ENCODE measurements around the gene EREG. TPM values are rescaled to one million over a fixed set of nuclear protein-coding genes. Genes with fewer than 3 reads are reported as not detected.

Gene EREG
- total RNA-seq, 2 experiments from 2014 or later: not detected

DNA sequence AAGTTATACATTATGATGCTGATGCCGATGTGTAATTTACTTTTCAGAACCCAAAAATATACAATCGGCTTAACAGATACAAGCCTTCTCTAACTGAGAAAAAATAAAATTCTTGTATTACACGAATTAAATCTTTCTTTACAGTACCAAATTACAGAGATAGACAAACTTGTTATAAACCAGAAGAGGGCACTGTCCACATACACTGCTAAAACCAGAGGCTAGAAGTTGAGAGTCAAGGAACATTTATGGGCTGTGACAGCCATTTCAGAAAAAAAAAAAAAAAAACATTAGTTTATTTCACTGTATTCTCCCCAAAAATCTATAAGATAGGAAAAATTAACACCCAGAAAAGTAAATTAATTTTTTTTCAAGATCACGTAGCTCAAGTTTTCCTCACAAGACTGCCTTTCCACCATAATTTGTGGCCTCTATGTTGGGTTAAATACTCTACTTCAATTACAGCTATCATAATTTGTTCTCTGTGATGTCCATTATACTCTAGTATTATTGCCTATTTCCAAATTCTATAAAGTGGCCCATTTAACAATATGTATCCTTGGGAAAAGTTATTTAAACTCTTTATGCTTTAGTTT lies 12.0 kb downstream of the EREG start:
- CTCF ChIA-PET: interaction anchor here (0.6 to 4.7 kb wide), 25 partner anchors 8 to 1539 kb away, joined by 3 to 44 read pairs (median 4); partner anchors contain the start of gene AREG
- DNase-seq: no peak
- H3K36me3 Mint-ChIP-seq (ENCODE audit: low read depth): no peaks in the 10 kb centered on the region
- intact Hi-C loops (cut with micrococcal nuclease): loop anchor here (1.0 kb wide), 5 partner anchors 68 to 298 kb away; partner anchors contain the start of gene AREG
- no peak overlapping the region for H3K4me3 Mint-ChIP-seq
- no peaks in the 10 kb centered on the region for H3K9me3 Mint-ChIP-seq
- H3K27me3 Mint-ChIP-seq (ENCODE audit: low read depth): peaks cover 4% of the 10 kb centered on the region
- H3K27ac Mint-ChIP-seq: no peak overlapping the region
- H3K4me1 Mint-ChIP-seq (ENCODE audit: low read depth): no peaks in the 10 kb centered on the region

DNA sequence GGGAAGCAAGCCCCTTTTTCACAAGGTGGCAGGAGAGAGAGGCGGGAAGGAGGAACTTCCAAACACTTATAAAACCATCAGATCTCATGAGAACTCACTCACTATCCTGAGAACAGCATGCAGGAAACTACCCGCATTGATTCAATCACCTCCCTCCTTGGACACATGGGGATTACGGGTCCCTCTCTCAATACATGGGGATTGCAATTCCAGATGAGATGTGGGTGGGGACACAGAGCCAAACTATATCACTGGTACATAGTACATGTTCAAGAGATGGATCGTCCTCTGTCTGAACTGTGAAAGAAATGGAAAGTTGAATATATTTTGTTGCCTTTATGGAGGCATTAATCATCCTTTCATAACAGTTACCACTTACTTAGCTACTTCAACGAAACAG lies 12.8 kb downstream of the EREG start:
- Mint-ChIP-seq H3K36me3 (ENCODE audit: low read depth) (no peaks in the 10 kb centered on the region), H3K27me3 (ENCODE audit: low read depth) (peaks cover 4% of the 10 kb centered on the region), H3K4me3 (no peak overlapping the region), H3K9me3 (no peaks in the 10 kb centered on the region), H3K4me1 (ENCODE audit: low read depth) (no peaks in the 10 kb centered on the region), H3K27ac (no peak overlapping the region)
- CTCF ChIA-PET: interaction anchor here (0.6 to 4.7 kb wide), 22 partner anchors 7 to 990 kb away, joined by 3 to 44 read pairs (median 4); partner anchors contain the start of gene AREG
- no peak for DNase-seq
- intact Hi-C loops (cut with micrococcal nuclease): loop anchor here (1.0 kb wide), 5 partner anchors 68 to 298 kb away; partner anchors contain the start of gene AREG

DNA sequence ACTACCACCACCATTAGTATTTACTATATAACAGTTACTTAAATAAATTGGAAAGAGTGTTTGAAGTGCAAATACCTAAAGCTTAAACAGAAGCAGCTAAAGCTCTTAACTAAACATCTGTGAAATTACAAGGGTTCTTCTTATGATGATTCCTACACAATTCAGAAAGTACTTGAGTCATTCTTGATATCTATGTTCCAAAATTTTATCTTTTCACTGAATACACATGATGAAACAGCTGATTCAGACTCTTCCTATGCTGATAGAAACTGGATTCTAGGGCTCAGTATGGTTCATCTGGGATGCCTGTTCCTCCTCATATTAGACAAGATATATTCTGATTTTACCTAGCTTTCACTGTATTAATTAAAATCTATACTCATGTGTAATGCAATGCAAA lies 13.6 kb downstream of the EREG start:
- H3K9me3 Mint-ChIP-seq: no peaks in the 10 kb centered on the region
- CTCF ChIA-PET: interaction anchor here (0.9 to 4.7 kb wide), 7 partner anchors 8 to 296 kb away, joined by 4 to 44 read pairs (median 5); no protein-coding TSS in a partner anchor
- intact Hi-C loops (cut with micrococcal nuclease): no loop called here
- H3K27me3 Mint-ChIP-seq (ENCODE audit: low read depth): peaks cover 4% of the 10 kb centered on the region
- no peaks in the 10 kb centered on the region for H3K4me1 Mint-ChIP-seq (ENCODE audit: low read depth)
- no peaks in the 10 kb centered on the region for H3K36me3 Mint-ChIP-seq (ENCODE audit: low read depth)
- H3K27ac Mint-ChIP-seq: no peak overlapping the region
- DNase-seq: no peak
- no peak overlapping the region for H3K4me3 Mint-ChIP-seq

DNA sequence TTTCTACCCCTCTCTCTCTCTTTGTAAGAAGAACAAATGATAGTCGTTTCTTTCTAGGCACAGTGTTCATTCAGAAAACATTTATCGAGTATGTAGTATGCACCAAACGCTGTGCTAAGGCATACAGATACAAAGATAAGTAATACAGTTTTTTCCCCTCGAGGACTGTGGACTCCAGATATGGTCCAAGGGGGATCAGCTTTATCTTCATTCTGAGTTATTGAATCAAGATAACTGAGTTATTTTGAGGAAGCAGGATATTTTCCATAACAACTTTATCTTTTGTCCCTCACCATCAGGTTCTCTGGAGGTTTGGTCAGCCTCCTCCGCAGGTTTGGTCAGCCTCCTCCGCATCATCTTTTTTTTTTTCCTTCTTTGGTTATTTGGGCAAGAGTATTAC lies 15.0 kb downstream of the EREG start:
- Mint-ChIP-seq H3K27me3 (ENCODE audit: low read depth) (peaks cover 2% of the 10 kb centered on the region), H3K36me3 (ENCODE audit: low read depth) (no peaks in the 10 kb centered on the region), H3K9me3 (no peaks in the 10 kb centered on the region), H3K4me1 (ENCODE audit: low read depth) (no peaks in the 10 kb centered on the region), H3K4me3 (no peak overlapping the region), H3K27ac (no peak overlapping the region)
- intact Hi-C loops (cut with micrococcal nuclease): no loop called here
- DNase-seq: no peak
- CTCF ChIA-PET: interaction anchor here (0.6 to 4.7 kb wide), 7 partner anchors 11 to 319 kb away, joined by 3 to 44 read pairs (median 4); no protein-coding TSS in a partner anchor

DNA sequence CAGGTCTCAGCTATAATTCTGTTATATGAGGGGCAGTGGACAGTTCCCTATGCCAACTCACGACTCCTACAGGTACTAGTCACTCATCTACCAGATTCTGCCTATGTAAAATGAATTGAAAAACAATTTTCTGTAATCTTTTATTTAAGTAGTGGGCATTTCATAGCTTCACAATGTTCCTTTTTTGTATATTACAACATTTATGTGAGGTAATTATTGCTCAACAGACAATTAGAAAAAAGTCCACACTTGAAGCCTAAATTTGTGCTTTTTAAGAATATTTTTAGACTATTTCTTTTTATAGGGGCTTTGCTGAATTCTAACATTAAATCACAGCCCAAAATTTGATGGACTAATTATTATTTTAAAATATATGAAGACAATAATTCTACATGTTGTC lies 20.4 kb downstream of the EREG start:
- intact Hi-C loops (cut with micrococcal nuclease): no loop called here
- Mint-ChIP-seq H3K9me3 (no peaks in the 10 kb centered on the region), H3K4me3 (no peak overlapping the region), H3K27ac (no peak overlapping the region), H3K36me3 (ENCODE audit: low read depth) (no peaks in the 10 kb centered on the region), H3K27me3 (ENCODE audit: low read depth) (peaks cover 2% of the 10 kb centered on the region), H3K4me1 (ENCODE audit: low read depth) (no peaks in the 10 kb centered on the region)
- CTCF ChIA-PET: interaction anchor here (0.6 to 1.4 kb wide), 3 partner anchors 9 to 965 kb away, joined by 3 to 6 read pairs (median 3); no protein-coding TSS in a partner anchor
- no peak for DNase-seq

DNA sequence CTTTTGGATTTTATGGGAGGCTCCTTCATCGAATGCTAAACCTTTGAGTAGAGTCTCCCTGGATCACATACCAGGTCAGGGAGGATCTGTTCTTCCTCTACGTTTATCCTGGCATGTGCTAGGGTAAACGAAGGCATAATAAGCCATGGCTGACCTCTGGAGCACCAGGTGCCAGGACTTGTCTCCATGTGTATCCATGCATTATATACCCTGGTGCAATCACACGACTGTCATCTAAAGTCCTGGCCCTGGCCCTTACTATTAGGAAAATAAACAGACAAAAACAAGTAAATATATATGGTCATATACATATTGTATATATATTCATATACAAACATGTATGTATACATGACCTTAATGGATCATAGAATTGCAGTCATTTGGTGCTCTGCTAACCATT lies 21.2 kb downstream of the EREG start:
- H3K9me3 Mint-ChIP-seq: no peaks in the 10 kb centered on the region
- H3K4me3 Mint-ChIP-seq: no peak overlapping the region
- CTCF ChIA-PET: interaction anchor here (1.8 kb wide), 1 partner anchor 9 kb away, joined by 5 read pairs; no protein-coding TSS in a partner anchor
- intact Hi-C loops (cut with micrococcal nuclease): no loop called here
- H3K27ac Mint-ChIP-seq: no peak overlapping the region
- H3K36me3 Mint-ChIP-seq (ENCODE audit: low read depth): no peaks in the 10 kb centered on the region
- no peaks in the 10 kb centered on the region for H3K4me1 Mint-ChIP-seq (ENCODE audit: low read depth)
- peaks cover 2% of the 10 kb centered on the region for H3K27me3 Mint-ChIP-seq (ENCODE audit: low read depth)
- DNase-seq: no peak

DNA sequence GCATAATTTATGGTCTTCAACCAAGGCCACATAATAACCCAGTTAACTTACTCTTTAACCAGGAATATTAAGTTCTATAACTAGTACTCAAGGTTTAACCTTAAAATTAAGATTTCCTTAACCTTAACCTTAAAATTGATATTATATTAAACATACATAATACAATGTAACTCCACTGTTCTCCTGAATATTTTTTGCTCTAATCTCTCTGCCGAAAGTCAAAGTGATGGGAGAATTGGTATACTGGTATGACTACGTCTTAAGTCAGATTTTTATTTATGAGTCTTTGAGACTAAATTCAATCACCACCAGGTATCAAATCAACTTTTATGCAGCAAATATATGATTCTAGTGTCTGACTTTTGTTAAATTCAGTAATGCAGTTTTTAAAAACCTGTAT lies 22.8 kb downstream of the EREG start:
- Mint-ChIP-seq H3K4me3 (no peak overlapping the region), H3K27me3 (ENCODE audit: low read depth) (peaks cover 2% of the 10 kb centered on the region), H3K27ac (no peak overlapping the region), H3K9me3 (no peaks in the 10 kb centered on the region), H3K4me1 (ENCODE audit: low read depth) (no peaks in the 10 kb centered on the region), H3K36me3 (ENCODE audit: low read depth) (no peaks in the 10 kb centered on the region)
- CTCF ChIA-PET: interaction anchor here (1.0 to 1.8 kb wide), 2 partner anchors 10 to 17 kb away, joined by 3 to 5 read pairs; no protein-coding TSS in a partner anchor
- intact Hi-C loops (cut with micrococcal nuclease): no loop called here
- no peak for DNase-seq

DNA sequence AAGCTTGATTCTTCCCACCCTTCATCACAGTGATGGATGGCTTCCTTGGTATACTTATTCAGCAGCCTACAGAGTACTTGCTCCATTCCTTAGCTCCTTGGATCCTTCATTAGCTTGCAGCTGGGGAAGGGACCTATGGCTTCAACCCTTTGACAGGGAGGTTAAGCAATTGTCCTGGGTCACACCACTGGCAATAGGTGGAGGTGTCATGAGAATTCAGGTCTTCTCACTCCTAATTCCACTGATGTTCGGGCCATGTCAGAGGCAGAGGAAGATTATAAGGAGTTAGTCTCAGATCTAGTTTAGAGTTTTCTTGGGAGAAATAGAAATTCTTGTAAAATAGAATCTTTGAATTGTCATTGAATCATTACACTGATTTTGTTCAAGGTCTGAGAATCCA lies 24.5 kb downstream of the EREG start:
- Mint-ChIP-seq H3K4me1 (ENCODE audit: low read depth) (no peaks in the 10 kb centered on the region), H3K9me3 (no peaks in the 10 kb centered on the region), H3K27me3 (ENCODE audit: low read depth) (peaks cover 2% of the 10 kb centered on the region), H3K36me3 (ENCODE audit: low read depth) (no peaks in the 10 kb centered on the region), H3K27ac (no peak overlapping the region), H3K4me3 (no peak overlapping the region)
- intact Hi-C loops (cut with micrococcal nuclease): no loop called here
- no peak for DNase-seq
- CTCF ChIA-PET: interaction anchor here (0.5 kb wide), 1 partner anchor 12 kb away, joined by 3 read pairs; no protein-coding TSS in a partner anchor

DNA sequence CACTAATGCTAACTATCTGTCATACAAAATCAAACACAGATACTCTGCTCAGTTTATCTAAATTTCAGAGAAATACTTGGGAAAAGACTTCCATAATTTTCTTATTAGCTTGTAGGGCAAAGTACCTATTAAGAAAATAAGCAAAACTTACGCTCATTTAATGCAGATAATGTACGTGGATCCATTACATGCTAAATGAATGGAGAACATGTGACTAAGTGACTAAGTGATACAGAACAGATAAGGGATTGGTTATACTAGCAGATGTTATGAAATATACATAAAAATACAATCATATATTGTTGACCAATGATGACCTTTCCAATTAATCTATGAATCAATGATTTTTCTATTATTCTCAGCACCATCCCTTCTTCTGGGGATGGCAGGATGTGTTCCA lies 25.7 kb downstream of the EREG start:
- Mint-ChIP-seq H3K36me3 (ENCODE audit: low read depth) (no peaks in the 10 kb centered on the region), H3K4me1 (ENCODE audit: low read depth) (no peaks in the 10 kb centered on the region), H3K4me3 (no peak overlapping the region), H3K27me3 (ENCODE audit: low read depth) (peaks cover 2% of the 10 kb centered on the region), H3K27ac (no peak overlapping the region), H3K9me3 (no peaks in the 10 kb centered on the region)
- DNase-seq: no peak
- CTCF ChIA-PET: interaction anchor here (1.0 kb wide), 1 partner anchor 11 kb away, joined by 3 read pairs; no protein-coding TSS in a partner anchor
- intact Hi-C loops (cut with micrococcal nuclease): no loop called here

DNA sequence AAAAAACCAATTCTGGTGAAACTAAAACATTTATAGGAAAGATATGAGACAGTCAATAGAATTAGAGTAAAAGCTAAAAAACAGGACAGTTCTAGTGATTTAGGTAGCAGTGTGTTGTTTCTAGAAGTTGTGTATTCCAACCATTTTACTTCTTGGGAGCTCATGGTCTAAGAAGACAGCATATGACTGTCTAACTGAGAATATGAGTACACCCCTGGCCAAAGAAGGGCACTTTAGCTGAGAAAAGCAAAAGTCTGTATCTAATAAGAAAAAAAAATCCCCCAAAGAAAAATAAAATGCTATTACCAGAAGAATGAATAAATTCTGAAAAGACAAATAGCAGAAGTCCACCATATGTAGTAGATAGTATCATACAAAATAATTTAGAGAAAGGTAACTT lies 26.4 kb downstream of the EREG start:
- Mint-ChIP-seq H3K4me1 (ENCODE audit: low read depth) (no peaks in the 10 kb centered on the region), H3K27me3 (ENCODE audit: low read depth) (peaks cover 2% of the 10 kb centered on the region), H3K9me3 (no peaks in the 10 kb centered on the region), H3K36me3 (ENCODE audit: low read depth) (no peaks in the 10 kb centered on the region), H3K27ac (no peak overlapping the region), H3K4me3 (no peak overlapping the region)
- CTCF ChIA-PET: interaction anchor here (0.7 kb wide), 1 partner anchor 12 kb away, joined by 3 read pairs; no protein-coding TSS in a partner anchor
- DNase-seq: no peak
- intact Hi-C loops (cut with micrococcal nuclease): no loop called here

DNA sequence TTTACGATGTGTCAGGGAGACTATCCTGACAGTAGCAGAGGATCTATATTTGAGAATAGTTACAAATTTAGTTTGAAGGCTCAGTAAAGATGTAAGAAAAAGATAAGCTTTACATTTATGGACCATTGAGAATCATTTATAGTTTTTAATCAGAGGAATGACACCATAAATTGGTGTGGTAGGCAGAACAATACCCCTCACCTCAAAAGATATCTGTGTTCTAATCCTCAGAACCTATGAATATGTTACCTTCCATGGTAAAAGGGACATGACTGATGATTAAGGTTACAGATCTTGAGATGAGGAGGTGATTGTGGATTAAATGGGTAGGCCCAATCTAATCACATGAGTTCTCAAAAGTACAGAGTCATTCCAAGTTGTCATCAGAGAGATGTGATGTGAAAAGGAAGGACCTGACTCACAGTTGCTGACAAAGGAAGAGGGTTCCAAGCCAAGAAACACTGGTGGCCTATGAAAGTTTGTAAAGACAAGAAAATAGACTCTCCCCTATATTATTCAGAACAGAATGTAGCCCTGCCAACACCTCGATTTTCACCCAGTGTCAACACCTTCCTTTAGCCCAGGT lies 27.0 kb downstream of the EREG start:
- DNase-seq: no peak
- H3K9me3 Mint-ChIP-seq: no peaks in the 10 kb centered on the region
- H3K27ac Mint-ChIP-seq: no peak overlapping the region
- no peak overlapping the region for H3K4me3 Mint-ChIP-seq
- H3K4me1 Mint-ChIP-seq (ENCODE audit: low read depth): no peaks in the 10 kb centered on the region
- H3K27me3 Mint-ChIP-seq (ENCODE audit: low read depth): peaks cover 1% of the 10 kb centered on the region
- CTCF ChIA-PET: interaction anchor here (0.7 kb wide), 1 partner anchor 12 kb away, joined by 3 read pairs; no protein-coding TSS in a partner anchor
- intact Hi-C loops (cut with micrococcal nuclease): no loop called here
- H3K36me3 Mint-ChIP-seq (ENCODE audit: low read depth): no peaks in the 10 kb centered on the region

DNA sequence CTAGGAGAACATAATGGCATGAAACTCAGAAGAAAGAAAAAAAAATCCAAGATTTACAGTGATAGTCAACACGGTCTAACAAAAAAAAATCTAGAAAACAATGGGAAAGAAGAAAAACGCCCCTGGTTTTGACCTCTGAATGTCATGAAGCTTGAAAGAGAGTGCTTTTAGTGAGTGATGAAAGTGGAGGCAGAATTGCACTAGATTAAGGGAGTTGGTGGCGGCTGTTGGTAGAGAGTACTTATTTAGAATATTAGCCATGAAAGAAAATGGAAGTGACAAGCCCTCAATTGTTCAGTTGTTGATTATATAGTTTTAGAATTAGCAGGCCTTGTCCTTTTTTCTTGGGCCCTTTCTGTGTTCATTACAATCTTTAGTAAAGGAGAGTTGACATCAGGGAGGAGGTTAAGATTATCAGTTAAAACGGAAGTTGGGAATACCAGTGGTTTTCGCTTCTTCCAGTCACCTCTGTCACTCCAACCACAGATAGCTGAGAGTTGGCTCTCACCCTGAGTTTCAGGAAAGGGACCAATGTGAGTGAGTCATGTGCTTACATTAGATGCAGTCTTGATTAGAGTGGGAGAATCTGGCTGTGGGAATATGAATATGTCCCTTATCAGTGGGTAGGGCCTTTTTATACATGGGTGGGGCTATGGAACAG lies 29.7 kb downstream of the EREG start:
- DNase-seq: no peak
- H3K27ac Mint-ChIP-seq: no peak overlapping the region
- H3K36me3 Mint-ChIP-seq (ENCODE audit: low read depth): no peaks in the 10 kb centered on the region
- no peak overlapping the region for H3K4me3 Mint-ChIP-seq
- CTCF ChIA-PET: interaction anchor here (0.9 kb wide), 1 partner anchor 205 kb away, joined by 4 read pairs; no protein-coding TSS in a partner anchor
- H3K4me1 Mint-ChIP-seq (ENCODE audit: low read depth): peaks cover 5% of the 10 kb centered on the region
- H3K27me3 Mint-ChIP-seq (ENCODE audit: low read depth): no peaks in the 10 kb centered on the region
- H3K9me3 Mint-ChIP-seq: no peaks in the 10 kb centered on the region
- intact Hi-C loops (cut with micrococcal nuclease): no loop called here

All from activated naive CD4-positive, alpha-beta T cell treated with anti-CD3 and anti-CD28 coated beads for 36 hours (primary cell).